Measurements from ENCODE around the gene EIF2B4.
"Not testable (repeated sequence)": the region's sequence is repeated elsewhere in the genome, so short reads cannot be mapped to it uniquely, and the experiment has no call there.

The EIF2B4 gene

GRCh38 chr2:27377618-27378095 lies 7.5 kb upstream of the EIF2B4 start:
- no peak for DNase-seq

GRCh38 chr2:27376866-27377617 lies 6.9 kb upstream of the EIF2B4 start:
- no peak for DNase-seq

- DNase-seq = no peak
Measured at GRCh38 chr2:27376151-27376865, 6.2 kb upstream of the EIF2B4 start.

- no peak for DNase-seq
Measured at GRCh38 chr2:27375513-27376099, 5.5 kb upstream of the EIF2B4 start.

- no peak for DNase-seq
Measured at GRCh38 chr2:27373567-27373966, 3.4 kb upstream of the EIF2B4 start.

GRCh38 chr2:27372937-27373336 lies 2.8 kb upstream of the EIF2B4 start:
- DNase-seq = no peak

- no peak for DNase-seq
Measured at GRCh38 chr2:27370816-27371620, 880 bp upstream of the EIF2B4 start.

GRCh38 chr2:27369471-27370025 lies 590 bp downstream of the EIF2B4 start:
- peak; percentile 15 for DNase-seq

GRCh38 chr2:27363933-27364332 lies 6.2 kb downstream of the EIF2B4 start:
- no peak for DNase-seq

- DNase-seq = no peak
Measured at GRCh38 chr2:27362678-27363420, 7.3 kb downstream of the EIF2B4 start.

- DNase-seq = peak; percentile 99
Measured at GRCh38 chr2:27356382-27357181, 13.6 kb downstream of the EIF2B4 start, which contains the start of gene GTF3C2. GTF3C2 (minus strand) TSS chr2:27356764; CDS start chr2:27343554, 13,210 bp downstream.

GRCh38 chr2:27356056-27356381 lies 14.1 kb downstream of the EIF2B4 start:
- DNase-seq = no peak

- no peak for DNase-seq
Measured at GRCh38 chr2:27354597-27354927, 15.6 kb downstream of the EIF2B4 start.

GRCh38 chr2:27353762-27354596 lies 16.2 kb downstream of the EIF2B4 start:
- DNase-seq = no peak

- DNase-seq = not testable (repeated sequence)
Measured at GRCh38 chr2:27353386-27353761, 16.8 kb downstream of the EIF2B4 start.

- no peak for DNase-seq
Measured at GRCh38 chr2:27351802-27352598, 18.1 kb downstream of the EIF2B4 start.

GRCh38 chr2:27350106-27350693 lies 19.9 kb downstream of the EIF2B4 start:
- no peak for DNase-seq

GRCh38 chr2:27347641-27348040 lies 22.5 kb downstream of the EIF2B4 start:
- DNase-seq = no peak

- no peak for DNase-seq
Measured at GRCh38 chr2:27336173-27336572, 34.0 kb downstream of the EIF2B4 start.
